HG02798 (cell line): ENCODE data around the gene PNLIP.

Experiments
- ATAC-seq: cut with Tn5 transposase; IDR thresholded peaks from one replicate; pipeline ENCODE4 v1.9.1; 2021; ENCODE audit warnings: mild to moderate bottlenecking; ENCODE audit not compliant: unreplicated experiment, poor library complexity

The PNLIP gene

GRCh38 chr10:116567335-116567734 lies 21.6 kb downstream of the PNLIP start:
- ATAC-seq, result no peak

GRCh38 chr10:116574797-116575196 lies 29.1 kb downstream of the PNLIP start:
- ATAC-seq, result no peak

GRCh38 chr10:116587878-116588591 lies 42.3 kb downstream of the PNLIP start:
- no peak for ATAC-seq

- no peak for ATAC-seq
Observed at GRCh38 chr10:116588995-116589394, 43.3 kb downstream of the PNLIP start.

GRCh38 chr10:116589926-116590325 lies 44.2 kb downstream of the PNLIP start:
- ATAC-seq, result no peak

- ATAC-seq, result no peak
Observed at GRCh38 chr10:116590590-116591444, 45.1 kb downstream of the PNLIP start, which contains the start of gene PNLIPRP1. Gene PNLIPRP1 (plus strand): TSS chr10:116590959. CDS start chr10:116591130, 171 bp downstream.

- ATAC-seq, result no peak
Observed at GRCh38 chr10:116593139-116593740, 47.5 kb downstream of the PNLIP start.

GRCh38 chr10:116594525-116595035 lies 48.8 kb downstream of the PNLIP start:
- no peak for ATAC-seq

- no peak for ATAC-seq
Observed at GRCh38 chr10:116596062-116596461, 50.3 kb downstream of the PNLIP start.

GRCh38 chr10:116597543-116597942 lies 51.8 kb downstream of the PNLIP start:
- ATAC-seq, result no peak

- ATAC-seq, result no peak
Observed at GRCh38 chr10:116598329-116598728, 52.6 kb downstream of the PNLIP start.

- ATAC-seq, result no peak
Observed at GRCh38 chr10:116599991-116600390, 54.3 kb downstream of the PNLIP start.

GRCh38 chr10:116602648-116603400 lies 57.1 kb downstream of the PNLIP start:
- no peak for ATAC-seq

GRCh38 chr10:116606061-116606483 lies 60.3 kb downstream of the PNLIP start:
- no peak for ATAC-seq

- ATAC-seq, result no peak
Observed at GRCh38 chr10:116607336-116607735, 61.6 kb downstream of the PNLIP start.

- no peak for ATAC-seq
Observed at GRCh38 chr10:116608686-116609594, 63.2 kb downstream of the PNLIP start.

- ATAC-seq, result no peak
Observed at GRCh38 chr10:116610443-116611152, 64.9 kb downstream of the PNLIP start.

- no peak for ATAC-seq
Observed at GRCh38 chr10:116611153-116611545, 65.4 kb downstream of the PNLIP start.
